ENCODE data around the gene CEACAM4.
"Not testable (repeated sequence)": the region's sequence is repeated elsewhere in the genome, so short reads cannot be mapped to it uniquely, and the experiment has no call there.

The CEACAM4 gene

GRCh38 chr19:41584260-41584810 is 42.5 kb downstream of the CEACAM4 start:
- DNase-seq: no peak
- ATAC-seq: no peak

- not testable (repeated sequence) for DNase-seq, ATAC-seq
Observed at GRCh38 chr19:41582577-41583182, 44.2 kb downstream of the CEACAM4 start.

GRCh38 chr19:41581068-41581467 is 45.8 kb downstream of the CEACAM4 start:
- not testable (repeated sequence) for DNase-seq, ATAC-seq

- DNase-seq: no peak
- ATAC-seq: no peak
Observed at GRCh38 chr19:41578886-41579285, 48.0 kb downstream of the CEACAM4 start.

- DNase-seq (no peak), ATAC-seq (no peak)
Observed at GRCh38 chr19:41577833-41578232, 49.0 kb downstream of the CEACAM4 start.

GRCh38 chr19:41577144-41577830 is 49.6 kb downstream of the CEACAM4 start:
- no peak for ATAC-seq
- no peak for DNase-seq

GRCh38 chr19:41575998-41576397 is 50.9 kb downstream of the CEACAM4 start, which contains the start of gene CEACAM21:
Gene CEACAM21 (plus strand): TSS chr19:41576166. CDS start chr19:41576275, 109 bp downstream.
- peak; percentile 54 for DNase-seq
- ATAC-seq: peak; percentile 95

GRCh38 chr19:41570639-41571112 is 56.2 kb downstream of the CEACAM4 start:
- DNase-seq: peak; percentile 87
- peak; percentile 97 for ATAC-seq

- no peak for DNase-seq
Observed at GRCh38 chr19:41570179-41570578, 56.7 kb downstream of the CEACAM4 start.

GRCh38 chr19:41569481-41570150 is 57.3 kb downstream of the CEACAM4 start:
- DNase-seq: no peak
- ATAC-seq: no peak

More at GRCh38 chr19:41570179-41570578, 56.7 kb downstream of the CEACAM4 start:
- ATAC-seq: no peak
